A549 (cell line): ENCODE results near the gene EDIL3.

Experiments
- CHD2 ChIP-seq: fragments of 150-350 bp; IDR thresholded peaks from 2 replicates; pipeline ENCODE4 v1.6.1; 2014; ENCODE audit warnings: low read length; ENCODE audit not compliant: partially characterized antibody
- ESRRA ChIP-seq: fragments of 150-350 bp; IDR thresholded peaks from 2 replicates; pipeline ENCODE4 v1.6.1; 2014; ENCODE audit warnings: mild to moderate bottlenecking, low read length, borderline replicate concordance
- HDAC2 ChIP-seq: fragments of 200-600 bp; sonication (generic); IDR thresholded peaks from 2 replicates; pipeline ENCODE4 v1.6.1; 2016
- MAFK ChIP-seq: fragments of 450-650 bp; IDR thresholded peaks from 2 replicates; pipeline ENCODE4 v1.6.1; 2014; ENCODE audit not compliant: partially characterized antibody
- MAZ ChIP-seq: fragments of 150-350 bp; IDR thresholded peaks from 2 replicates; pipeline ENCODE4 v1.6.1; 2014; ENCODE audit warnings: antibody characterized with exemption, low read depth, low read length, borderline replicate concordance
- NFE2L2 ChIP-seq: fragments of 150-350 bp; conservative IDR thresholded peaks from 2 replicates; pipeline ENCODE4 v1.6.1; 2014; ENCODE audit warnings: low read length
- POLR2A ChIP-seq: IDR thresholded peaks from 2 replicates; pipeline ENCODE4 v1.6.1; 2012; ENCODE audit warnings: mild to moderate bottlenecking, low read length
- TF ChIP-seq, protein P1 (sequence below): fragments of >200 bp; sonication (Bioruptor Twin); formaldehyde crosslinking; IDR thresholded peaks from 3 replicates; pipeline ENCODE4 v1.5.1; 2016
- TF ChIP-seq, protein P2 (sequence below): fragments of 200-600 bp; sonication (generic); IDR thresholded peaks from 2 replicates; pipeline ENCODE4 v1.6.1; 2016; ENCODE audit warnings: antibody characterized with exemption, mild to moderate bottlenecking, moderate library complexity
- TF ChIP-seq, protein P3 (sequence below): fragments of 250-450 bp; sonication (Bioruptor Pico); IDR thresholded peaks from 2 replicates; pipeline ENCODE4 v1.5.0; 2020; ENCODE audit warnings: low read depth, mild to moderate bottlenecking, moderate library complexity
- TF ChIP-seq, protein P4 (sequence below): fragments of >200 bp; sonication (Bioruptor Twin); formaldehyde crosslinking; IDR thresholded peaks from 2 replicates; pipeline ENCODE4 v1.6.1; 2016
- TF ChIP-seq, protein P5 (sequence below): fragments of 150-350 bp; IDR thresholded peaks from 2 replicates; pipeline ENCODE4 v1.6.1; 2014; ENCODE audit warnings: low read depth, mild to moderate bottlenecking, low read length
- TF ChIP-seq, protein P6 (sequence below): fragments of 450-650 bp; IDR thresholded peaks from 2 replicates; pipeline ENCODE4 v1.6.1; 2014; ENCODE audit warnings: antibody characterized with exemption
- TF ChIP-seq, protein P7 (sequence below): fragments of 250-450 bp; sonication (Bioruptor Pico); IDR thresholded peaks from 2 replicates; pipeline ENCODE4 v1.5.0; 2021; ENCODE audit warnings: mild to moderate bottlenecking, moderate library complexity, borderline replicate concordance

DNA sequence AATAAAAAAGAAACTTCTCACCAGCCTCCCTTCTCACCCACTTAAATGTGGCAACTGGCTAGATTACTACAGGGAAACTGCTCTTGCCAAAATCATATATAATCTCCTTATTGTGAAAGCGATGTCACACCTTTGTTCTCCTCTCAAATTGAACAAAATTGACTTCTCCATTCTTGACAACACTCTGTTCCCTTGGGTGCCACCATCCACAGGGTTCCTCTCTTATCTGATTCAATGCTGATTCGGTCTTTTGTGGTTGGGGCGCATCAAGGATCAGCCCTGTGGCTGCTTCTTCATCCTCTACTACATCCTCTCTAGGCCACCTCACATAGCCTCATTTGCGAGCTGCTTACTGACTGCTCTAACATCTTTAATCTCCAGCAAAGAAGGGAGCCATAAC, 86.1 kb downstream of the EDIL3 start:
- TF ChIP-seq, protein P1, sequence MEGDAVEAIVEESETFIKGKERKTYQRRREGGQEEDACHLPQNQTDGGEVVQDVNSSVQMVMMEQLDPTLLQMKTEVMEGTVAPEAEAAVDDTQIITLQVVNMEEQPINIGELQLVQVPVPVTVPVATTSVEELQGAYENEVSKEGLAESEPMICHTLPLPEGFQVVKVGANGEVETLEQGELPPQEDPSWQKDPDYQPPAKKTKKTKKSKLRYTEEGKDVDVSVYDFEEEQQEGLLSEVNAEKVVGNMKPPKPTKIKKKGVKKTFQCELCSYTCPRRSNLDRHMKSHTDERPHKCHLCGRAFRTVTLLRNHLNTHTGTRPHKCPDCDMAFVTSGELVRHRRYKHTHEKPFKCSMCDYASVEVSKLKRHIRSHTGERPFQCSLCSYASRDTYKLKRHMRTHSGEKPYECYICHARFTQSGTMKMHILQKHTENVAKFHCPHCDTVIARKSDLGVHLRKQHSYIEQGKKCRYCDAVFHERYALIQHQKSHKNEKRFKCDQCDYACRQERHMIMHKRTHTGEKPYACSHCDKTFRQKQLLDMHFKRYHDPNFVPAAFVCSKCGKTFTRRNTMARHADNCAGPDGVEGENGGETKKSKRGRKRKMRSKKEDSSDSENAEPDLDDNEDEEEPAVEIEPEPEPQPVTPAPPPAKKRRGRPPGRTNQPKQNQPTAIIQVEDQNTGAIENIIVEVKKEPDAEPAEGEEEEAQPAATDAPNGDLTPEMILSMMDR: no peak
- TF ChIP-seq, protein P2, sequence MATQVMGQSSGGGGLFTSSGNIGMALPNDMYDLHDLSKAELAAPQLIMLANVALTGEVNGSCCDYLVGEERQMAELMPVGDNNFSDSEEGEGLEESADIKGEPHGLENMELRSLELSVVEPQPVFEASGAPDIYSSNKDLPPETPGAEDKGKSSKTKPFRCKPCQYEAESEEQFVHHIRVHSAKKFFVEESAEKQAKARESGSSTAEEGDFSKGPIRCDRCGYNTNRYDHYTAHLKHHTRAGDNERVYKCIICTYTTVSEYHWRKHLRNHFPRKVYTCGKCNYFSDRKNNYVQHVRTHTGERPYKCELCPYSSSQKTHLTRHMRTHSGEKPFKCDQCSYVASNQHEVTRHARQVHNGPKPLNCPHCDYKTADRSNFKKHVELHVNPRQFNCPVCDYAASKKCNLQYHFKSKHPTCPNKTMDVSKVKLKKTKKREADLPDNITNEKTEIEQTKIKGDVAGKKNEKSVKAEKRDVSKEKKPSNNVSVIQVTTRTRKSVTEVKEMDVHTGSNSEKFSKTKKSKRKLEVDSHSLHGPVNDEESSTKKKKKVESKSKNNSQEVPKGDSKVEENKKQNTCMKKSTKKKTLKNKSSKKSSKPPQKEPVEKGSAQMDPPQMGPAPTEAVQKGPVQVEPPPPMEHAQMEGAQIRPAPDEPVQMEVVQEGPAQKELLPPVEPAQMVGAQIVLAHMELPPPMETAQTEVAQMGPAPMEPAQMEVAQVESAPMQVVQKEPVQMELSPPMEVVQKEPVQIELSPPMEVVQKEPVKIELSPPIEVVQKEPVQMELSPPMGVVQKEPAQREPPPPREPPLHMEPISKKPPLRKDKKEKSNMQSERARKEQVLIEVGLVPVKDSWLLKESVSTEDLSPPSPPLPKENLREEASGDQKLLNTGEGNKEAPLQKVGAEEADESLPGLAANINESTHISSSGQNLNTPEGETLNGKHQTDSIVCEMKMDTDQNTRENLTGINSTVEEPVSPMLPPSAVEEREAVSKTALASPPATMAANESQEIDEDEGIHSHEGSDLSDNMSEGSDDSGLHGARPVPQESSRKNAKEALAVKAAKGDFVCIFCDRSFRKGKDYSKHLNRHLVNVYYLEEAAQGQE: no peak
- TF ChIP-seq CHD2 (no peak), MAFK (no peak), HDAC2 (no peak), MAZ (no peak), NFE2L2 (no peak), ESRRA (no peak), POLR2A (no peak)
- TF ChIP-seq, protein P3, sequence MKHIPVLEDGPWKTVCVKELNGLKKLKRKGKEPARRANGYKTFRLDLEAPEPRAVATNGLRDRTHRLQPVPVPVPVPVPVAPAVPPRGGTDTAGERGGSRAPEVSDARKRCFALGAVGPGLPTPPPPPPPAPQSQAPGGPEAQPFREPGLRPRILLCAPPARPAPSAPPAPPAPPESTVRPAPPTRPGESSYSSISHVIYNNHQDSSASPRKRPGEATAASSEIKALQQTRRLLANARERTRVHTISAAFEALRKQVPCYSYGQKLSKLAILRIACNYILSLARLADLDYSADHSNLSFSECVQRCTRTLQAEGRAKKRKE: no peak
- TF ChIP-seq, protein P4, sequence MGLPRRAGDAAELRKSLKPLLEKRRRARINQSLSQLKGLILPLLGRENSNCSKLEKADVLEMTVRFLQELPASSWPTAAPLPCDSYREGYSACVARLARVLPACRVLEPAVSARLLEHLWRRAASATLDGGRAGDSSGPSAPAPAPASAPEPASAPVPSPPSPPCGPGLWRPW: no peak
- TF ChIP-seq, protein P5, sequence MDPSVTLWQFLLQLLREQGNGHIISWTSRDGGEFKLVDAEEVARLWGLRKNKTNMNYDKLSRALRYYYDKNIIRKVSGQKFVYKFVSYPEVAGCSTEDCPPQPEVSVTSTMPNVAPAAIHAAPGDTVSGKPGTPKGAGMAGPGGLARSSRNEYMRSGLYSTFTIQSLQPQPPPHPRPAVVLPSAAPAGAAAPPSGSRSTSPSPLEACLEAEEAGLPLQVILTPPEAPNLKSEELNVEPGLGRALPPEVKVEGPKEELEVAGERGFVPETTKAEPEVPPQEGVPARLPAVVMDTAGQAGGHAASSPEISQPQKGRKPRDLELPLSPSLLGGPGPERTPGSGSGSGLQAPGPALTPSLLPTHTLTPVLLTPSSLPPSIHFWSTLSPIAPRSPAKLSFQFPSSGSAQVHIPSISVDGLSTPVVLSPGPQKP: no peak
- TF ChIP-seq, protein P6, sequence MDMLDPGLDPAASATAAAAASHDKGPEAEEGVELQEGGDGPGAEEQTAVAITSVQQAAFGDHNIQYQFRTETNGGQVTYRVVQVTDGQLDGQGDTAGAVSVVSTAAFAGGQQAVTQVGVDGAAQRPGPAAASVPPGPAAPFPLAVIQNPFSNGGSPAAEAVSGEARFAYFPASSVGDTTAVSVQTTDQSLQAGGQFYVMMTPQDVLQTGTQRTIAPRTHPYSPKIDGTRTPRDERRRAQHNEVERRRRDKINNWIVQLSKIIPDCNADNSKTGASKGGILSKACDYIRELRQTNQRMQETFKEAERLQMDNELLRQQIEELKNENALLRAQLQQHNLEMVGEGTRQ: no peak
- TF ChIP-seq, protein P7, sequence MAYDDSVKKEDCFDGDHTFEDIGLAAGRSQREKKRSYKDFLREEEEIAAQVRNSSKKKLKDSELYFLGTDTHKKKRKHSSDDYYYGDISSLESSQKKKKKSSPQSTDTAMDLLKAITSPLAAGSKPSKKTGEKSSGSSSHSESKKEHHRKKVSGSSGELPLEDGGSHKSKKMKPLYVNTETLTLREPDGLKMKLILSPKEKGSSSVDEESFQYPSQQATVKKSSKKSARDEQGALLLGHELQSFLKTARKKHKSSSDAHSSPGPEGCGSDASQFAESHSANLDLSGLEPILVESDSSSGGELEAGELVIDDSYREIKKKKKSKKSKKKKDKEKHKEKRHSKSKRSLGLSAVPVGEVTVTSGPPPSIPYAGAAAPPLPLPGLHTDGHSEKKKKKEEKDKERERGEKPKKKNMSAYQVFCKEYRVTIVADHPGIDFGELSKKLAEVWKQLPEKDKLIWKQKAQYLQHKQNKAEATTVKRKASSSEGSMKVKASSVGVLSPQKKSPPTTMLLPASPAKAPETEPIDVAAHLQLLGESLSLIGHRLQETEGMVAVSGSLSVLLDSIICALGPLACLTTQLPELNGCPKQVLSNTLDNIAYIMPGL (CRISPR knock-in tag): no peak
